Measurements from ENCODE around the gene PYURF. TPM values are rescaled to one million over a fixed set of nuclear protein-coding genes. Genes with fewer than 3 reads are reported as not detected.

Gene PYURF
- total RNA-seq, 1 donor from 2014 or later: 22.7 TPM

- Mint-ChIP-seq H3K36me3 (ENCODE audit: unreplicated experiment) (no peaks in the 10 kb centered on the region), H3K27me3 (ENCODE audit: unreplicated experiment) (peaks cover 3% of the 10 kb centered on the region), H3K9me3 (ENCODE audit: unreplicated experiment) (no peaks in the 10 kb centered on the region), H3K4me3 (ENCODE audit: unreplicated experiment) (no peak overlapping the region), H3K27ac (ENCODE audit: unreplicated experiment) (peak overlapping the region; percentile 15), H3K4me1 (ENCODE audit: low read depth, unreplicated experiment) (no peaks in the 10 kb centered on the region)
- no peak for DNase-seq
- TF ChIP-seq, protein P1, sequence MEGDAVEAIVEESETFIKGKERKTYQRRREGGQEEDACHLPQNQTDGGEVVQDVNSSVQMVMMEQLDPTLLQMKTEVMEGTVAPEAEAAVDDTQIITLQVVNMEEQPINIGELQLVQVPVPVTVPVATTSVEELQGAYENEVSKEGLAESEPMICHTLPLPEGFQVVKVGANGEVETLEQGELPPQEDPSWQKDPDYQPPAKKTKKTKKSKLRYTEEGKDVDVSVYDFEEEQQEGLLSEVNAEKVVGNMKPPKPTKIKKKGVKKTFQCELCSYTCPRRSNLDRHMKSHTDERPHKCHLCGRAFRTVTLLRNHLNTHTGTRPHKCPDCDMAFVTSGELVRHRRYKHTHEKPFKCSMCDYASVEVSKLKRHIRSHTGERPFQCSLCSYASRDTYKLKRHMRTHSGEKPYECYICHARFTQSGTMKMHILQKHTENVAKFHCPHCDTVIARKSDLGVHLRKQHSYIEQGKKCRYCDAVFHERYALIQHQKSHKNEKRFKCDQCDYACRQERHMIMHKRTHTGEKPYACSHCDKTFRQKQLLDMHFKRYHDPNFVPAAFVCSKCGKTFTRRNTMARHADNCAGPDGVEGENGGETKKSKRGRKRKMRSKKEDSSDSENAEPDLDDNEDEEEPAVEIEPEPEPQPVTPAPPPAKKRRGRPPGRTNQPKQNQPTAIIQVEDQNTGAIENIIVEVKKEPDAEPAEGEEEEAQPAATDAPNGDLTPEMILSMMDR (IDR thresholded peaks at IDR 0.05; ENCODE audit: partially characterized antibody, unreplicated experiment): no peak
These were observed 9.7 kb upstream of the PYURF start for GRCh38 chr4:88533088-88533790.

DNA sequence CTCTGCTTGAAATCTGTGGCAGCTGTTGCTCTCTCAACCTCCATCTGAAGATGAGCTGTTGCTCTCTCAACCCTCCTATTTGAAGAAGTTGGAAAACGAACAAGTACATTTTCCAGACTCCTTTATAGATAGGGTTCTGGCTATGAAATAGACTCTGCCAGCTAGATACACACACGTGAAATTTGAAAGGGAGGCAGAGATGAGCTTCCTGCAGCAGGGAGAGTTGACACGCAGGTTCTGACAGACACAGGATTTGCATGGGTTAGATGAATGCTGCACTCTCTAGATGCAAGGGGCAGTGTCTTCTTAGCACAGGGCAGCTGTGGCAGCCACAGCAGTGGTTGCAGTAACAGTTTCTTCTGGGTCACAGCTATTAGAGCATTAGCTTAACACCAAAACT is 8.0 kb upstream of the PYURF start:
- Mint-ChIP-seq H3K27me3 (ENCODE audit: unreplicated experiment) (peaks cover 3% of the 10 kb centered on the region), H3K9me3 (ENCODE audit: unreplicated experiment) (no peaks in the 10 kb centered on the region), H3K4me1 (ENCODE audit: low read depth, unreplicated experiment) (no peaks in the 10 kb centered on the region), H3K27ac (ENCODE audit: unreplicated experiment) (no peak overlapping the region), H3K4me3 (ENCODE audit: unreplicated experiment) (no peak overlapping the region), H3K36me3 (ENCODE audit: unreplicated experiment) (no peaks in the 10 kb centered on the region)
- TF ChIP-seq, protein P1 (IDR thresholded peaks at IDR 0.05; ENCODE audit: partially characterized antibody, unreplicated experiment): no peak
- DNase-seq: no peak

GRCh38 chr4:88528861-88529260 is 5.3 kb upstream of the PYURF start:
- no peak overlapping the region for H3K27ac Mint-ChIP-seq (ENCODE audit: unreplicated experiment)
- peaks cover 3% of the 10 kb centered on the region for H3K27me3 Mint-ChIP-seq (ENCODE audit: unreplicated experiment)
- no peaks in the 10 kb centered on the region for H3K36me3 Mint-ChIP-seq (ENCODE audit: unreplicated experiment)
- DNase-seq: no peak
- no peak overlapping the region for H3K4me3 Mint-ChIP-seq (ENCODE audit: unreplicated experiment)
- no peaks in the 10 kb centered on the region for H3K4me1 Mint-ChIP-seq (ENCODE audit: low read depth, unreplicated experiment)
- TF ChIP-seq, protein P1 (IDR thresholded peaks at IDR 0.05; ENCODE audit: partially characterized antibody, unreplicated experiment): no peak
- no peaks in the 10 kb centered on the region for H3K9me3 Mint-ChIP-seq (ENCODE audit: unreplicated experiment)

DNA sequence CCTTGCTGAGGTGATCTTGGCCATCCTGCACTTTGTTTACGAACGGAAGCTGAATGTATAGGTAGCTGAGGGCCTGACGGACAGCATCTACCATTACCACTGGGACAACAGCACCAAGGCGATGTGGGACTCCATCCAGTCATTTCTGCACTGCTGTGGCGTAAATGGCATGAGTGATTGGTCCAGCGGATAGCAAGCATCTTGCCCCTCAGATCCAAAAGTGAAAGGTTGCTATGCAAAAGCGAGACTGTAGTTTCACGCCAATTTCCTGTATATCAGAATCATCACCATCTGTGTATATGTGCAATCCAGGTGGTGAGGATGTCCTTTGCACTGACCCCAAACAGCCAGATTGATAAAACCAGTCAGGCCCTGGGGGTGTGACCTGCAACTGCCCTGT is 4.2 kb upstream of the PYURF start:
- peaks cover 1% of the 10 kb centered on the region for H3K9me3 Mint-ChIP-seq (ENCODE audit: unreplicated experiment)
- H3K4me3 Mint-ChIP-seq (ENCODE audit: unreplicated experiment): no peak overlapping the region
- no peak for DNase-seq
- H3K36me3 Mint-ChIP-seq (ENCODE audit: unreplicated experiment): no peaks in the 10 kb centered on the region
- peaks cover 3% of the 10 kb centered on the region for H3K27me3 Mint-ChIP-seq (ENCODE audit: unreplicated experiment)
- no peak overlapping the region for H3K27ac Mint-ChIP-seq (ENCODE audit: unreplicated experiment)
- TF ChIP-seq, protein P1 (IDR thresholded peaks at IDR 0.05; ENCODE audit: partially characterized antibody, unreplicated experiment): no peak
- no peaks in the 10 kb centered on the region for H3K4me1 Mint-ChIP-seq (ENCODE audit: low read depth, unreplicated experiment)

GRCh38 chr4:88526221-88526815 is 2.7 kb upstream of the PYURF start:
- Mint-ChIP-seq H3K4me1 (ENCODE audit: low read depth, unreplicated experiment) (peaks cover 2% of the 10 kb centered on the region), H3K27me3 (ENCODE audit: unreplicated experiment) (no peaks in the 10 kb centered on the region), H3K9me3 (ENCODE audit: unreplicated experiment) (peaks cover 4% of the 10 kb centered on the region), H3K27ac (ENCODE audit: unreplicated experiment) (no peak overlapping the region), H3K36me3 (ENCODE audit: unreplicated experiment) (no peaks in the 10 kb centered on the region), H3K4me3 (ENCODE audit: unreplicated experiment) (no peak overlapping the region)
- DNase-seq: no peak
- TF ChIP-seq, protein P1 (IDR thresholded peaks at IDR 0.05; ENCODE audit: partially characterized antibody, unreplicated experiment): no peak
